GM21381 (cell line): ENCODE data around the gene REEP5.
A peak's percentile ranks its signal among the peaks of the same experiment; 100 is the strongest.
"Not testable (repeated sequence)": the region's sequence is repeated elsewhere in the genome, so short reads cannot be mapped to it uniquely, and the experiment has no call there.

Source experiments
- ATAC-seq: cut with Tn5 transposase; IDR thresholded peaks from one replicate; pipeline ENCODE4 v1.9.1; 2021; ENCODE audit warnings: mild to moderate bottlenecking, moderate library complexity; ENCODE audit not compliant: unreplicated experiment

Gene REEP5

DNA sequence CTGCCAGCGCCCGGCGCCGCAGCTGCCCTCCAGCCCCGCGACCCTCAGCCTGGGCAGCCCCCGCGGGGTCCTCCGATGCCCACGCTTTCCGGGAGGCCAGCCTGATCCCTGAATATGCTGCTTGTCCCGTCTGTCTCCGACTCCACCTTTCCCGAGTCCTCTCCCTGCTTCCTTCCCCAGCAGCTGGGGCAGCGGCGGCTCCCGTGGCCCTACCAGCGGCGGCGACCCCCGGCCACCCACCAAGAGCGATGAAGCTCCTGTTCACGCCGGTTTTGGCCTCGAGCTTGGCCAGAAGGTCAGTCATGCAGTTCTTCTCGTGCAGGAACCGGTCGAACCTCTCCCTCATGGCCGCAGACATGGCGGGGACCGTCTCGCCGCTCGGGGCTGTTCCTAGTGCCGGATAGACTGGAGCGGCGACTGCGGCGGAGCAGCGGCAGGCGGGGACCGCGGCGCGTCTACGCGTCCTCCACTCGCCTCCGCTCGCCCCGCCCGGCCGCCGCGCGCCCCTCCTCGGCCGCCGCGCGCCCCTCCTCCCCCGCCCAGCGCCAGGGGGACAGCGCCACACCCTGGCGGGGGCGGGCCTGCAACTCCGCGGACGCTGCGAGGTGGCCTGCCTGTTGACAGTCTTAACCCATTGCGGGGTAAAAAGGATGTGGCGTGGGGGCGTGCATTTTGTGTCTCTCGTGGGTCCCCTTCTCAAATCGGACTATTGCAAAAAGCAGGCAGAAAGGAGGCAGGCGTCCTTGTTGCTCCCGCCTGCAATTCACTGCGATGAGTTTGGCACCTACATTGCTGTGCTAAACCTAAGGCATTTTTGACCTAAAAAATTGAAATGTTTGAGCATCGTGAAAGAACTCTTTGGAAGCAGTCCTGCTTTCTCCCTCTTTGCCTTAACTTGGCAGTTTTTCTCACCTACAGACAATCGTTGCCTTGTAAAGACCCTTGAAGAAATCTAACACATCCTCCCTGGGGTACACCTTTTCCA is at the start of gene REEP5:
Gene REEP5 (minus strand): TSS at position 395 of the 985 bp plus-strand sequence. CDS start 37 bp downstream, at position 358.
- peak; percentile 57 for ATAC-seq

- ATAC-seq = no peak
Measured at GRCh38 chr5:112971276-112971675, 49.2 kb upstream of the REEP5 start.

GRCh38 chr5:112968411-112969106 is 46.5 kb upstream of the REEP5 start:
- no peak for ATAC-seq

DNA sequence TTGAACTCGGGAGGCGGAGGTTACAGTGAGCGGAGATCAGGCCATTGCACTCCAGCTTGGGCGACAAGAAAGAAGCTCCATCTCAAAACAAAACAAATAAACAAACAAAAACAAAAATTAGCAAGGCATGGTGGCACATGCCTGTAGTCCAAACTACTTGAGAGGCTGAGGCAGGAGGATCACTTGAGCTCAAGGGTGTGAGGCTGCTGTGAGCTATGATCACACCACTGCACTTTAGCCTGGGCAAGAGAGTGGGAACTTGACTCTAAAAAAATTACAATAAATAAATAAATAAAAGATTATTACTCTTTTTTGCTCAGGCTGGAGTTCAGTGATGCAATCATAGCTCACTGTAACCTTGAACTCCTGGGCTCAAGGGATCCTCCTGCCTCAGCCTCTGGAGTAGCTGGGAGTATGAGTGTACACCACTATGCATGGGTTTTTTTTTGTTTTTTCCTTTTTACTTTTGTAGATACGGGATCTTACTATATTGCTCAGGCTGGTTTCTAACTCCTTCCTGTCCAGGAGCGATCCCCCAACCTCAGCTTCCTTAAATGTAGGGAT is 45.6 kb upstream of the REEP5 start:
- ATAC-seq = no peak

DNA sequence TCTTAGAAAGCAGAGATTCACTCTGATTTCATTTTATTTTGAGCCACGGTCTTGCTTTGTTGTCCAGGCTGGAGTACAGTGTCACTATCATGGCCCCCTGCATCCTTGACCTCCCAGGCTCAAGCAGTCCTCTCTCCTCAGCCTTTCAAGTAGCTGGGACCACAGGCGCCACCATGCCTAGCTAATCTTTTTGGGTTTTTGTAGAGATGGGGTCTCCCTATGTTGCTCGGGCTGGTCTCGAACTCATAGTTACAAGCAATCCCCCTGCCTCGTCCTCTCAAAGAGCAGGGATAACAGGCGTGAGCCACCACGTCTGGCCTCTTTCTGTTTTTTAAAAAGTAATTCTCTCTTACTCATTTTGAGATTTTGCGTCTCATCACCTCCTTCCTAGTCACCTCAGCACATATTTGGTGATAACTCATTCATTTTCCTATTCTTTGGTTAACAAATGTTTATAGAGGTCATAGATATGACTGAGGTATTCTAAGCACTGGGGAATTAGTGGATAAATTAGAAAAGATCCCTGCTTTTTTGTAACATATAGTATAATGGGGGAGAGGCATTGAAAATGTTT is 43.8 kb upstream of the REEP5 start:
- no peak for ATAC-seq

DNA sequence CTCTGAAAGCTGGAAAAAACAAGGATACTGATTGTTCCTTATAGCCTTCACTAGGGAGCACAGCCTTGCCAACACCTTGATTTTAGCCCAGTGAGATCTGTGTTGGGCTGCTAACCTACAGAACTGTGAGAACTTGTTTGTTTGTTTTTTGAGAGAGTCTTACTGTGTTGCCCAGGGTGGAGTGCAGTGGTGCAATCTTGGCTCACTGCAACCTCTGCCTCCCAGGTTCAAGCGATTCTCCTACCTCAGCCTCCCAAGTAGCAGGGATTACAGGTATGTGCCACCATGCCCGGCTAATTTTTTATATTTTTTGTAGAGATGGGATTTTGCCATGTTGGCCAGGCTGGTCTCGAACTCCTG is 41.3 kb upstream of the REEP5 start:
- not testable (repeated sequence) for ATAC-seq

DNA sequence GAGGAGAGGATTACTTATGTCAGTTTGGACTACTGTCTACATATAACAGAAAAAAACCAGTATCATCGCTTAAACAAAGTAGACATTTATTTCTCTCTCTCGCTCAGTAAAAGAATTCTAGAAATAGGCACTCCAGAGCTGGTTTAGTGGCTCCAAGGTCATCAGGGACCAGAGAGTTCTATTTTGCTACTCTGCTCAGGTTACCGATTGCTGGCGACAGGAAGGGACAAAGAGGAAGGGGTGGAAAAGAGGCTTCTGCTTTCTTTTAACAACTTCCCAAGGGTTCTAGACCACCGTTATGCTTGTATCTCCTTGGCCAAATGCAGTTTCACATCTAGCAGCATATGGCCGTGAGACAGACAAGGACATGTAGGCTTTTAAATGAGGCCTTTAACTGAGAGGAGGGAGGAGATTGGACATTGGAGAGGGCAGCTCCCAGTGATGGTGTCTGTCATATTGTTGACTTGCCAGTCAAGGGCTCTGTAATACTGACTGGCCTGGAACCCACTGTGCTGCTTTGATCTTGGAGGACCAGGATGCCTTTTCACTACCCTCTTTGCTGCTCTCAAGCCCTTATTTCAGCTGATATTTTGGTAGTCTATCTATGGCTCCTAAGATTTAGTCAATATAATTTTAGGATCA is 39.0 kb upstream of the REEP5 start:
- no peak for ATAC-seq

DNA sequence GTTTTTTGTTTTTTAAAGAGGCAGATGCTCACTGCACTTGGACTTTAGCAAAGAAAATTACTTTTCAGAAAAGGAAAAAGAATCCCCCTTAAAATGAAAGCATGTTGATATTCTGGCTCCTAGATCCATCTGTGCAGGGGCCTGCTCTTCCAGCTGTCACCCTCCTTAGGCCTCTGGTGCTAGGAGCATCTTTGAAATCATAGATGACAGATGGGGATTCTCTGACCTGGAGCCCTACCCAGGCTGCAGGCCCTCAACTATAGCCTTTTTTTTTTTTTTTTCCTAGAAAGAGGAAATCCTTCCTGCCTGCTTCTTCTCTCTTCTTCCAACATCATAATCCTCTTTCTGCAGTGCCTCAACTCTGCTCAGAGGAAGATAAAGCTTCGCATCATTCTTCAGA is 38.3 kb upstream of the REEP5 start:
- ATAC-seq = no peak

DNA sequence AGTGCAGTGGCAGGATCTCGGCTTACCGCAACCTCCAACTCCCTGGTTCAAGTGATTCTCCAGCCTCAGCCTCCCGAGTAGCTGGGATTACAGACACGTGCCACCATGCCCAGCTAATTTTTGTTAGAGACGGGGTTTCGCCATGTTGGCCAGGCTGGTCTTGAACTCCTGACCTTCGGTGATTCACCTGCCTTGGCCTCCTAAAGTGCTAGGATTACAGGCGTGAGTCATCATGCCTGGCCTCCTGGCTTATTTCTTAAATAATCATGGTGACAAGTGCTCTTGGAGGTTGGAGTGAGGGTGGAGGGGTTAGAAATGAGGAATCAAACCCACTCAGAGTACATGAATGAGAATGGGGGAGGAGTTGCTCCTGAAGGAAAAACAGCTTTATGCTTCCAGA is 37.8 kb upstream of the REEP5 start:
- not testable (repeated sequence) for ATAC-seq

DNA sequence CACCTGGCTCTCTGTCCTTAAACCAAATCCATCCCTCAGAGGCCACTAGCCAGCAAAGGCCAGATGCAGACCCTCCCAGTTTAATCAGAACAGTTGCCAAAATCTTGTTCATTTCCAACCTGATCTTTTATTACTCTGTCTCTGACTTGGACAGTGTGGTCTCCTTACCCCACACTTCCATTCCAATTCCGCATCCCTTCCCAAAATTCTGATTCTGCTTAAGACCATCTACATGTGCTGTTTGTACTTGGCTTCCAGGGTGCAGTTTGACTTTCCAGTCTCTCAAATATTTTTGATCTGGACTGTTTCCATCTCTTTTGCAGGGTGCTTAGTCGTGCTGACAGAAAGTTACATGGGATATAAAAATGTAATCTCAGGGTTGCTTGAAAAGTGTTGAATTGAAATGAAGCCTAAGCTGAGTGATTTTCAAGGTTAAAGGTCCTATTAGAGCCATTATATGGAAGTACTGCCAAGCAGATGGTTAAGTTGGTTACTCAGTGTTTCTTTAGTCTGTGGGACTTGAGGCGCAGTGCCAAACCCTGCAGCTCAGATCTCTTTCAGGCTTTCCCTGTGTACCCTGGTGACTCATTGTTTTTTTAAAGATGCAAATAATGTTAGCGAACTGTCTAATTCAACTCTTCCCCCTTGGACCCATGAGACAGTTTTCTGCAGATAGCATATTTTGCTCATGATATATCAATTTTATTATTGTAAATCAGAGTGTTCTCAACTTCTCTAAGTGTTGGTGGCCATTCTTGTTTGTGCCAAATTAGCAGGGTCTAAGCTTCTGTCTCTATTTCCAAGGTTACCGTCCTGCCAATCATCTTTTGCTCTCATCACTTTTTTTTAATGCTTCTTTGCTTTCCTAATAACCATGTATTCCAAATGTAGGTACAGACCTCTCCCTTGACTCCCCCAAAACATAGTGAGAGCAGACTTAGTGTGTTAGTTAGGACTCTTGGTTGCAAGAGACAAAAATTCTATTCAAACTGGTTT is 36.4 kb upstream of the REEP5 start:
- ATAC-seq = peak; percentile 80

- ATAC-seq = no peak
Measured at GRCh38 chr5:112957036-112957808, 35.2 kb upstream of the REEP5 start.

DNA sequence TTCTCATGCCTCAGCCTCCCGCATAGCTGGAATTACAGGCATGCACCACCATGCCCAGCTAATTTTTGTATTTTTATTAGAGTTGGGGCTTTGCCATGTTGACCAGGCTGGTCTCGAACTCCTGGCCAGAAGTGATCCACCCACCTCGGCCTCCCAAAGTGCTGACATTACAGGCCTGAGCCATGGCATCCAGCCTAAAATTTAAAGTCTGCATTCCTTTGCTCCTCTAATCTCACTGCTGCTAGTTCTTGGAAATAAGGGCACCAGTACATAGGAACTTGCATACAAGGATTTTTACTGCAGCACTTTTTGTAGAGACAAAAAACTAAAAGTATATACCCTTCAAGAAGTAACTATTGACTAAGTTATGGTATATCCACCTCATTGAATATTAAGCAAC is 34.6 kb upstream of the REEP5 start:
- ATAC-seq = no peak

- ATAC-seq = peak; percentile 92
Measured at GRCh38 chr5:112951124-112951702, 29.2 kb upstream of the REEP5 start.

DNA sequence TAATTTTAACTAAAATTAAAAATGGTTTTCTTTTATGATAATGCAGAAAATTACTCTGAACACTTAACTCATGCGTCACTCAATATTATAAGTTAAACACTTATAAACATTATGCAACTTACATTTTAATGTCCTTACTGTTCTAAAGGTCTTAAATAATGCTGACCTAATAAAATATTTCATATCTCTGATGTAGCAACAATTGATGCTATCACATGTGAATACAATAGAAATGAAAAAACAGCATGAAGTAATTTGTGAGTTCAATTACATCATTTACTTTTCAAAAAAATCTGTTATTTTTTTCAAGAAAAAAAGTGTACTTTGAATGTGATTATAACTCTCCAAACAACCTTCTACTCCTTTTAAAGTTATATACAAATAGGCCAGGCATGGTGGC is 26.4 kb upstream of the REEP5 start:
- ATAC-seq = no peak

GRCh38 chr5:112940670-112941069 is 18.6 kb upstream of the REEP5 start:
- ATAC-seq = no peak

GRCh38 chr5:112938286-112938685 is 16.3 kb upstream of the REEP5 start:
- ATAC-seq = no peak

GRCh38 chr5:112935675-112936074 is 13.6 kb upstream of the REEP5 start:
- ATAC-seq = no peak

- ATAC-seq = no peak
Measured at GRCh38 chr5:112934366-112934663, 12.3 kb upstream of the REEP5 start.
